HCT116 (cell line): ENCODE results near the gene TMEM260.

Experiments used
- CEBPB ChIP-seq: IDR thresholded peaks from 2 replicates; pipeline ENCODE4 v1.6.1; 2012; ENCODE audit warnings: low read depth
- ELF1 ChIP-seq: IDR thresholded peaks from 2 replicates; pipeline ENCODE4 v1.6.1; 2012; ENCODE audit warnings: low read depth, borderline replicate concordance
- EZH2 ChIP-seq: fragments of 200-600 bp; sonication (generic); IDR thresholded peaks from 2 replicates; pipeline ENCODE4 v1.6.1; 2017; ENCODE audit warnings: antibody characterized with exemption, mixed run types
- POLR2A ChIP-seq: IDR thresholded peaks from 2 replicates; pipeline ENCODE4 v1.7.0; 2011; ENCODE audit warnings: borderline replicate concordance; ENCODE audit not compliant: insufficient read depth, insufficient read length; ENCODE audit errors: extremely low read depth
- POLR2AphosphoS5 ChIP-seq: IDR thresholded peaks from 2 replicates; pipeline ENCODE4 v1.6.1; 2011; ENCODE audit warnings: mild to moderate bottlenecking, low read depth, low read length, moderate library complexity
- SIN3A ChIP-seq: IDR thresholded peaks from 2 replicates; pipeline ENCODE4 v1.6.1; 2012; ENCODE audit warnings: low read depth
- SP1 ChIP-seq: IDR thresholded peaks from 2 replicates; pipeline ENCODE4 v1.6.1; 2012; ENCODE audit warnings: low read depth
- TCF7L2 ChIP-seq: IDR thresholded peaks from 2 replicates; pipeline ENCODE4 v1.7.0; 2011; ENCODE audit warnings: borderline replicate concordance, inconsistent platforms; ENCODE audit not compliant: insufficient read depth, insufficient read length; ENCODE audit errors: extremely low read depth
- YY1 ChIP-seq: IDR thresholded peaks from 2 replicates; pipeline ENCODE4 v1.6.1; 2011; ENCODE audit warnings: low read length, low read depth, moderate library complexity, mild to moderate bottlenecking; ENCODE audit not compliant: insufficient replicate concordance; ENCODE audit errors: extremely low read depth
- TF ChIP-seq, protein P1 (sequence below), 3 experiments: fragments of 200-600 bp in 1 of 3; sonication (generic) in 1 of 3; IDR thresholded peaks in 2 of 3; conservative IDR thresholded peaks in 1 of 3; 2 replicates each; pipeline ENCODE4 v1.5.1; 2012 to 2017; ENCODE audit warnings: low read depth in 2 of 3, low read length in 2 of 3, antibody characterized with exemption in 1 of 3, borderline replicate concordance in 1 of 3, control low read depth in 1 of 3, mild to moderate bottlenecking in 1 of 3, mixed read lengths in 1 of 3, mixed run types in 1 of 3, moderate library complexity in 1 of 3; ENCODE audit not compliant: insufficient read depth in 1 of 3
- TF ChIP-seq, protein P2 (sequence below): IDR thresholded peaks from 2 replicates; pipeline ENCODE4 v1.6.1; 2012

DNA sequence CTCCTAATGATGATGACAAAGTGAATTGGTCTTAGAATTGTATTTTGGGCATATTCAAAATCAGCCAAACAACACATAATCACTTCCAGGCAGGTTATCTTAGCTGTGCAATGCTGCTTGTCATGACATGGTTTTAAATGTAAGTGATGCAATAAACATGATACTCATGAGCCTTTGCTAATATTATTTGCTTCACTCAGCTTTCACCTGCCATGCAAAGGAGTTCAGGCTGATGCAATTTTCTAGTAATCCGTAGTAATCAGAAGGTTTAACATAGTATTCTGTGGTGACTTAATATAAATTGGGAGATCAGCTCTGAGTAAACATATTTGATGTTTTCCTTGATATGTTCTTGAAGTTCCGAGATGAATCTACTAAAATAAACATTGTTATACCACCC lies 29.1 kb downstream of the TMEM260 start:
- TF ChIP-seq POLR2A (no peak), CEBPB (peak; percentile 72), SP1 (no peak), EZH2 (no peak), YY1 (no peak), POLR2AphosphoS5 (no peak), SIN3A (no peak), ELF1 (no peak), TCF7L2 (no peak)
- TF ChIP-seq, protein P1, sequence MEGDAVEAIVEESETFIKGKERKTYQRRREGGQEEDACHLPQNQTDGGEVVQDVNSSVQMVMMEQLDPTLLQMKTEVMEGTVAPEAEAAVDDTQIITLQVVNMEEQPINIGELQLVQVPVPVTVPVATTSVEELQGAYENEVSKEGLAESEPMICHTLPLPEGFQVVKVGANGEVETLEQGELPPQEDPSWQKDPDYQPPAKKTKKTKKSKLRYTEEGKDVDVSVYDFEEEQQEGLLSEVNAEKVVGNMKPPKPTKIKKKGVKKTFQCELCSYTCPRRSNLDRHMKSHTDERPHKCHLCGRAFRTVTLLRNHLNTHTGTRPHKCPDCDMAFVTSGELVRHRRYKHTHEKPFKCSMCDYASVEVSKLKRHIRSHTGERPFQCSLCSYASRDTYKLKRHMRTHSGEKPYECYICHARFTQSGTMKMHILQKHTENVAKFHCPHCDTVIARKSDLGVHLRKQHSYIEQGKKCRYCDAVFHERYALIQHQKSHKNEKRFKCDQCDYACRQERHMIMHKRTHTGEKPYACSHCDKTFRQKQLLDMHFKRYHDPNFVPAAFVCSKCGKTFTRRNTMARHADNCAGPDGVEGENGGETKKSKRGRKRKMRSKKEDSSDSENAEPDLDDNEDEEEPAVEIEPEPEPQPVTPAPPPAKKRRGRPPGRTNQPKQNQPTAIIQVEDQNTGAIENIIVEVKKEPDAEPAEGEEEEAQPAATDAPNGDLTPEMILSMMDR (IDR thresholded peaks at IDR 0.05 in 2 of 3, conservative IDR thresholded peaks at IDR 0.05 in 1 of 3; ENCODE audit: borderline replicate concordance in 1 of 3, insufficient read depth in 1 of 3, low read depth in 2 of 3, low read length in 2 of 3), result no peak
- TF ChIP-seq, protein P2, sequence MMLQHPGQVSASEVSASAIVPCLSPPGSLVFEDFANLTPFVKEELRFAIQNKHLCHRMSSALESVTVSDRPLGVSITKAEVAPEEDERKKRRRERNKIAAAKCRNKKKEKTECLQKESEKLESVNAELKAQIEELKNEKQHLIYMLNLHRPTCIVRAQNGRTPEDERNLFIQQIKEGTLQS, result no peak
